Prostate gland (tissue), 2 donors: ENCODE results near the gene PAMR1. TPM values are rescaled to one million over a fixed set of nuclear protein-coding genes. Genes with fewer than 3 reads are reported as not detected.
"Not testable (repeated sequence)": the region's sequence is repeated elsewhere in the genome, so short reads cannot be mapped to it uniquely, and the experiment has no call there.

ENCODE experiments used
- DNase-seq: peaks from one replicate; pipeline ENCODE4 v3.0.0-alpha.2; 2019; ENCODE audit warnings: low spot score
- H3K27ac ChIP-seq, 2 donors: fragments of 200-600 bp; sonication (generic); 2 replicates each; pipeline ENCODE4 v1.5.1; 2017 to 2019
- H3K27me3 ChIP-seq: fragments of 200-600 bp; sonication (generic); replicated peaks from 2 replicates; pipeline ENCODE4 v1.5.1; 2019; ENCODE audit not compliant: insufficient read depth
- H3K36me3 ChIP-seq, 2 donors: fragments of 200-600 bp; sonication (generic); 1 replicate in 1 of 2; 2 replicates in 1 of 2; pipeline versions ENCODE4 v1.5.1 to v1.8.1; 2017 to 2019
- H3K4me1 ChIP-seq: fragments of 200-600 bp; sonication (generic); replicated peaks from 2 replicates; pipeline ENCODE4 v1.5.1; 2019
- H3K4me3 ChIP-seq, 2 donors: fragments of 200-600 bp; sonication (generic); 2 replicates each; pipeline ENCODE4 v1.5.1; 2017 to 2019
- H3K9me3 ChIP-seq: fragments of 200-600 bp; sonication (generic); 2 replicates; pipeline ENCODE4 v1.5.1; 2017
- CTCF ChIP-seq, 4 experiments: fragments of 200-600 bp in 2 of 4; fragments of 450-650 bp in 2 of 4; sonication (generic) in 2 of 4; IDR thresholded peaks; 1 replicate in 3 of 4; 2 replicates in 1 of 4; pipeline ENCODE4 v1.5.1; 2016 to 2019; ENCODE audit warnings: antibody characterized with exemption in 4 of 4, mild to moderate bottlenecking in 2 of 4, moderate library complexity in 2 of 4
- POLR2A ChIP-seq: fragments of 450-650 bp; IDR thresholded peaks from one replicate; pipeline ENCODE4 v1.6.1; 2016; ENCODE audit warnings: antibody characterized with exemption, mild to moderate bottlenecking
- POLR2AphosphoS5 ChIP-seq: sonication (generic); formaldehyde crosslinking; IDR thresholded peaks from one replicate; pipeline ENCODE4 v1.6.1; 2017; ENCODE audit warnings: antibody characterized with exemption
- WGBS: methylation state at CpG from one replicate; pipeline ENCODE4 v1.1.5; 2018; 5-methylcytosine and 5-hydroxymethylcytosine counted together
- intact Hi-C: fragments of 100-400 bp; cut with DNase I; formaldehyde crosslinking; loops from one replicate; pipeline ENCODE4 v1.14.2; 2022
- total RNA-seq, 2 donors: library from RNA; depleted of rRNA; stranded (reverse); fragments of >200 nt; gene quantifications; one replicate each; pipeline ENCODE4 v1.1.0, GENCODE V29; 2016

Gene PAMR1
- total RNA-seq, 2 donors from 2014 or later: 2.5 to 6.5 TPM

GRCh38 chr11:35552616-35553015, 27.2 kb upstream of the PAMR1 start:
- intact Hi-C loops: loop anchor here (10.0 kb wide), 1 partner anchor 492 kb away; no protein-coding TSS in a partner anchor
- 93% methylated on average over 5 of the region's 5 CpGs for WGBS
- TF ChIP-seq POLR2AphosphoS5: no peak
- TF ChIP-seq POLR2A: no peak
- TF ChIP-seq CTCF (IDR thresholded peaks at IDR 0.05): no peak
- Histone ChIP-seq H3K27me3 (no peaks in the 10 kb centered on the region), H3K36me3 (no peaks in the 10 kb centered on the region), H3K9me3 (no peaks in the 10 kb centered on the region), H3K27ac (no peak overlapping the region), H3K4me1 (no peaks in the 10 kb centered on the region), H3K4me3 (no peak overlapping the region)
- DNase-seq: no peak

GRCh38 chr11:35550374-35551036, 25.1 kb upstream of the PAMR1 start:
- Histone ChIP-seq H3K4me1 (no peaks in the 10 kb centered on the region), H3K27ac (no peak overlapping the region), H3K9me3 (no peaks in the 10 kb centered on the region), H3K27me3 (no peaks in the 10 kb centered on the region), H3K36me3 (no peaks in the 10 kb centered on the region), H3K4me3 (no peak overlapping the region)
- no peak for TF ChIP-seq CTCF (IDR thresholded peaks at IDR 0.05)
- TF ChIP-seq POLR2AphosphoS5: no peak
- TF ChIP-seq POLR2A: no peak
- DNase-seq: no peak
- WGBS: 94% methylated on average over 3 of the region's 3 CpGs
- intact Hi-C loops: loop anchor here (10.0 kb wide), 1 partner anchor 494 kb away; no protein-coding TSS in a partner anchor

- WGBS: 26% methylated on average over 3 of the region's 3 CpGs
- no peaks in the 10 kb centered on the region for H3K27me3 ChIP-seq
- no peak for DNase-seq
- H3K9me3 ChIP-seq: no peaks in the 10 kb centered on the region
- no peak overlapping the region for H3K27ac ChIP-seq
- intact Hi-C loops: loop anchor here (10.0 kb wide), 1 partner anchor 495 kb away; no protein-coding TSS in a partner anchor
- TF ChIP-seq POLR2AphosphoS5 (no peak), POLR2A (no peak), CTCF (IDR thresholded peaks at IDR 0.05) (no peak)
- no peak overlapping the region for H3K4me3 ChIP-seq
- H3K36me3 ChIP-seq: no peaks in the 10 kb centered on the region
- H3K4me1 ChIP-seq: no peaks in the 10 kb centered on the region
Observed at GRCh38 chr11:35549787-35550186, 24.4 kb upstream of the PAMR1 start.

GRCh38 chr11:35548925-35549561, 23.6 kb upstream of the PAMR1 start:
- no peak for DNase-seq
- H3K27ac ChIP-seq: no peak overlapping the region
- TF ChIP-seq POLR2A (no peak), POLR2AphosphoS5 (no peak), CTCF (IDR thresholded peaks at IDR 0.05) (no peak)
- H3K4me1 ChIP-seq: no peaks in the 10 kb centered on the region
- H3K27me3 ChIP-seq: no peaks in the 10 kb centered on the region
- H3K36me3 ChIP-seq: no peaks in the 10 kb centered on the region
- H3K4me3 ChIP-seq: no peak overlapping the region
- no peaks in the 10 kb centered on the region for H3K9me3 ChIP-seq
- 44% methylated on average over 4 of the region's 4 CpGs for WGBS
- intact Hi-C loops: no loop called here

- H3K27ac ChIP-seq, H3K9me3 ChIP-seq, intact Hi-C loops, H3K4me3 ChIP-seq, DNase-seq, H3K27me3 ChIP-seq, H3K36me3 ChIP-seq, H3K4me1 ChIP-seq: not testable (repeated sequence)
- WGBS: 94% methylated on average over 4 of the region's 4 CpGs
Observed at GRCh38 chr11:35547995-35548394, 22.6 kb upstream of the PAMR1 start.
